Suprapubic skin (tissue), 4 donors: ENCODE results near the gene KCNK4. TPM values are rescaled to one million over a fixed set of nuclear protein-coding genes. Genes with fewer than 3 reads are reported as not detected.

Experiments used
- DNase-seq, 2 donors: peaks; one replicate each; pipeline ENCODE4 v3.0.0-alpha.2; 2019; ENCODE audit warnings: low spot score in 2 of 2
- H3K27ac ChIP-seq: fragments of 200-600 bp; sonication (generic); one replicate; pipeline ENCODE4 v1.5.1; 2019
- H3K27me3 ChIP-seq: fragments of 200-600 bp; sonication (generic); one replicate; pipeline ENCODE4 v1.5.1; 2019
- H3K36me3 ChIP-seq: fragments of 200-600 bp; sonication (generic); one replicate; pipeline ENCODE4 v1.5.1; 2019
- H3K4me1 ChIP-seq: fragments of 200-600 bp; sonication (generic); one replicate; pipeline ENCODE4 v1.5.1; 2019
- H3K4me3 ChIP-seq: fragments of 200-600 bp; sonication (generic); one replicate; pipeline ENCODE4 v1.5.1; 2019; ENCODE audit warnings: mild to moderate bottlenecking
- H3K9me3 ChIP-seq: fragments of 200-600 bp; sonication (generic); one replicate; pipeline ENCODE4 v1.5.1; 2019
- EP300 ChIP-seq: sonication (generic); formaldehyde crosslinking; IDR thresholded peaks from one replicate; pipeline ENCODE4 v1.6.1; 2017; ENCODE audit warnings: antibody characterized with exemption
- POLR2A ChIP-seq, 2 donors: fragments of 450-650 bp; IDR thresholded peaks; one replicate each; pipeline ENCODE4 v1.6.1; 2017; ENCODE audit warnings: antibody characterized with exemption in 2 of 2, mild to moderate bottlenecking in 2 of 2, moderate library complexity in 2 of 2
- POLR2AphosphoS5 ChIP-seq, 3 donors: sonication (generic); formaldehyde crosslinking; IDR thresholded peaks; one replicate each; pipeline ENCODE4 v1.6.1; 2017; ENCODE audit warnings: antibody characterized with exemption in 3 of 3
- WGBS: methylation state at CpG from one replicate; pipeline ENCODE4 v1.1.5; 2018; 5-methylcytosine and 5-hydroxymethylcytosine counted together
- total RNA-seq, 4 donors: library from RNA; depleted of rRNA; stranded (reverse); fragments of >200 nt; gene quantifications; one replicate each; pipeline ENCODE4 v1.1.0, GENCODE V29; 2016
- TF ChIP-seq, protein P1 (sequence below), 2 donors: fragments of 200-600 bp in 1 of 2; fragments of 450-650 bp in 1 of 2; sonication (generic) in 1 of 2; IDR thresholded peaks; one replicate each; pipeline ENCODE4 v1.5.1; 2016 to 2019; ENCODE audit warnings: antibody characterized with exemption in 2 of 2, mild to moderate bottlenecking in 1 of 2, moderate library complexity in 1 of 2

Gene KCNK4
- total RNA-seq, 4 donors from 2014 or later: not detected

DNA sequence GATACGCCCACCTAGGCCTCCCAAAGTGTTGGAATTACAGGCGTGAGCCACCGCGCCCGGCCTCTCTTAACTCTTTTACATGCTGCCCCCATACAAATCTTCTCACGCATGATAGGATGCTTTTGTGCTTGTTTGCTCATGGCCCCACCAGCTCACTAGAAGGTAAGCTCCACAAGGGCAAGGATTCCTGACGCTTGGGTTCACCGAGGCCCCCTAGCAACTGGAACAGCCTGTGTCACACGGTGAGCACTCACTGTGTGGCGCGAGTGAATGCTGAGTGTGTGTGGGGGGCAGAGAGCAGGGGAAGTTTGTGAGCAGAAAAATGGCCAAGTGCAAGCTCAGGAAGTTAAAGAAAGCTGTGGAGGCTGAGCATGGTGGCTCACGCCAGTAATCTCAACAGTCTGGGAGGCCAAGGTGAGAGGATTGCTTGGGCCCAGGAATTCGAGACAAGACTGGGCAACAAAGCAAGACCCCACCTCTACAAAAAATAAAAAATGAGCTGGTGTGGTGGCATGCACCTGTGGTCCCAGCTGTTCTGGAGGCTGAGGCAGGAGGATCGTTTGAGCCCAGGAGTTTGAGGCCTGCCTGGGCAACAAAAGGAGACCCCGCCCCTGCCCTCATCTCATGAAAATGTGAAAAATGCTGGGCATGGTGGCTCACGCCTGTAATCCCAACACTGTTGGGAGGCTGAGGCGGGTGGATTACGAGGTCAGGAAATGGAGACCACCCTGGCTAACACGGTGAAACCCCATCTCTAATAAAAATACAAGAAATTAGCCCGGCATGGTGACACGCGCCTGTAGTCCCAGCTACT is 8.9 kb upstream of the KCNK4 start:
- 92% methylated on average over 22 of the region's 22 CpGs for WGBS

DNA sequence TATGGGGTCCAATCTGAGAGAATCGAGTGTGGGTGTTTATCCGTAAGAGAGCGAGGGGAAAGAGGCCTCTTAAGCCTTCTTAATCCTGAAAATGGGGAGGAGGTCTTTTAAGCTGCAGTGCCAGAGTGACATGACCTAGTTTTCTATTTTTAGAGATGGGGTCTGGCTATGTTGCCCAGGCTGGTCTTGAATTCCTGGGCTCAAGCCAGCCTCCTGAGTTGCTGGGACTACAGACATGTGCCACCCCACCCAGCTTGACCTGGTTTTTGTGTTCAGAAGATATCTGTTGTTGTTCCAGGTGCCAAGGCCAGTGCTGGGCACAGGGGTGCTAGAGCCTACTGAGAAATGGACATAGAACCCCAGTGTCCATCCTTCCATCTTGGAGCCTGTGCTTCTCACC is 8.0 kb upstream of the KCNK4 start:
- DNase-seq: no peak
- peaks cover 9% of the 10 kb centered on the region for H3K36me3 ChIP-seq
- TF ChIP-seq EP300 (no peak), POLR2A (IDR thresholded peaks at IDR 0.05) (no peak), POLR2AphosphoS5 (IDR thresholded peaks at IDR 0.05) (no peak)
- TF ChIP-seq, protein P1, sequence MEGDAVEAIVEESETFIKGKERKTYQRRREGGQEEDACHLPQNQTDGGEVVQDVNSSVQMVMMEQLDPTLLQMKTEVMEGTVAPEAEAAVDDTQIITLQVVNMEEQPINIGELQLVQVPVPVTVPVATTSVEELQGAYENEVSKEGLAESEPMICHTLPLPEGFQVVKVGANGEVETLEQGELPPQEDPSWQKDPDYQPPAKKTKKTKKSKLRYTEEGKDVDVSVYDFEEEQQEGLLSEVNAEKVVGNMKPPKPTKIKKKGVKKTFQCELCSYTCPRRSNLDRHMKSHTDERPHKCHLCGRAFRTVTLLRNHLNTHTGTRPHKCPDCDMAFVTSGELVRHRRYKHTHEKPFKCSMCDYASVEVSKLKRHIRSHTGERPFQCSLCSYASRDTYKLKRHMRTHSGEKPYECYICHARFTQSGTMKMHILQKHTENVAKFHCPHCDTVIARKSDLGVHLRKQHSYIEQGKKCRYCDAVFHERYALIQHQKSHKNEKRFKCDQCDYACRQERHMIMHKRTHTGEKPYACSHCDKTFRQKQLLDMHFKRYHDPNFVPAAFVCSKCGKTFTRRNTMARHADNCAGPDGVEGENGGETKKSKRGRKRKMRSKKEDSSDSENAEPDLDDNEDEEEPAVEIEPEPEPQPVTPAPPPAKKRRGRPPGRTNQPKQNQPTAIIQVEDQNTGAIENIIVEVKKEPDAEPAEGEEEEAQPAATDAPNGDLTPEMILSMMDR (IDR thresholded peaks at IDR 0.05): no peak
- peaks cover 29% of the 10 kb centered on the region for H3K4me1 ChIP-seq
- no peaks in the 10 kb centered on the region for H3K27me3 ChIP-seq
- no peaks in the 10 kb centered on the region for H3K9me3 ChIP-seq
- no peak overlapping the region for H3K4me3 ChIP-seq
- H3K27ac ChIP-seq: no peak overlapping the region
- 83% methylated on average over 3 of the region's 3 CpGs for WGBS

More for the DNA sequence above, 8.9 kb upstream of the KCNK4 start:
- H3K27ac ChIP-seq: no peak overlapping the region
- no peaks in the 10 kb centered on the region for H3K27me3 ChIP-seq
- H3K4me3 ChIP-seq: no peak overlapping the region
- H3K36me3 ChIP-seq: peaks cover 9% of the 10 kb centered on the region
- TF ChIP-seq POLR2A (IDR thresholded peaks at IDR 0.05) (no peak), EP300 (no peak), POLR2AphosphoS5 (IDR thresholded peaks at IDR 0.05) (no peak)
- TF ChIP-seq, protein P1 (IDR thresholded peaks at IDR 0.05): no peak
- no peaks in the 10 kb centered on the region for H3K9me3 ChIP-seq
- no peak for DNase-seq
- peaks cover 33% of the 10 kb centered on the region for H3K4me1 ChIP-seq

DNA sequence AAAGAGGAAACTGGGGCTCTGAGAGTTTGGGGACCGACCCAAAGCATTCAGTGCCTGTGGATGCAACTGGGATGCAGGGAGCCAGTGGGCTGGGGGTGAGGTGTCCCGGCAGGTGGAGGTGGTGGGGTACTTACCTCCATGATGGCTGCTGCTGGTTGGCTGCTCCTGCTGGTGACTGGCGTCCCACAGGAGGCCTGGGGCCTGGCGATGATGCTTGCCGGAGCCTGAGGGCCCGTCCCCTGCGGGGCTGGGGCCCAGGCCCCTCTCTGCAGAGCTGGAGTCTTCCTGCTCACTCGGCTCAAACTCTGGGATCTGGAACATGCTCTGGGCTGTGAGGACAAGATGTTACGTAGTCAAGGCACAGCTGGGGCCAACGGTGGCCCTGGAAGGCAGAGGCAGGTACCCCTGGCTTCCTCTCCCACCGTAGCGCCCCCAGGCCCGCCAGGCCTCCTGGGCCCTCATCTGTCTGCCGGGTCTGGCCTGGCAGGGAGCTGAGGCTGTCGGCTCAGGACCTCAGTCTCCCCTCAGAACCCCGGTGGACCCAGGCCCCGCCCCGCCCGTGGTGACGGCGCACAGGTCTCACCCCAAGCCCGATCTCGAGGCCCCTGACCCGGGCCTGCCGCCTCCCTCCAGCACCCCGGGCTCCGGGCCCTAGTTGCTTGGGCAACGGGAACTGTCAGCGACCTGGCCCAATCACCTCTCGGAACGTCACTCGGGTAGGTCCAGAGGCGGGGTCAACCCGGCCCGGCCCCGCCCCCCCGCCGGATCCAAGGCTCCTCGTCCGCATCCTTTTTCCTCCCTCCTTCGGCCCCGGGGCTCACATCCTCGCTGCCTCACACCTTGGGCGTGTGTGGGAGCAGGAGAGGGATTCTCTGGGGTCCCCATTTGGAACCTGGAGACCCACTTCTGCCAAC is 6.8 kb upstream of the KCNK4 start, which contains the start of gene BAD:
Gene BAD (minus strand): TSS at position 618 of the 914 bp plus-strand sequence. CDS start 297 bp downstream, at position 321.
- WGBS: 4% methylated on average over 9 of the region's 44 CpGs
- H3K36me3 ChIP-seq: peaks cover 6% of the 10 kb centered on the region
- H3K4me3 ChIP-seq: peak within 1 kb of the TSS; percentile 81
- H3K27me3 ChIP-seq: no peaks in the 10 kb centered on the region
- H3K27ac ChIP-seq: peak within 1 kb of the TSS; percentile 92
- DNase-seq: peak; percentile 97 to 98
- peaks cover 29% of the 10 kb centered on the region for H3K4me1 ChIP-seq
- no peaks in the 10 kb centered on the region for H3K9me3 ChIP-seq
- TF ChIP-seq POLR2A (IDR thresholded peaks at IDR 0.05) (peak in 1 of 2 donors; percentile 5), POLR2AphosphoS5 (IDR thresholded peaks at IDR 0.05) (no peak)

DNA sequence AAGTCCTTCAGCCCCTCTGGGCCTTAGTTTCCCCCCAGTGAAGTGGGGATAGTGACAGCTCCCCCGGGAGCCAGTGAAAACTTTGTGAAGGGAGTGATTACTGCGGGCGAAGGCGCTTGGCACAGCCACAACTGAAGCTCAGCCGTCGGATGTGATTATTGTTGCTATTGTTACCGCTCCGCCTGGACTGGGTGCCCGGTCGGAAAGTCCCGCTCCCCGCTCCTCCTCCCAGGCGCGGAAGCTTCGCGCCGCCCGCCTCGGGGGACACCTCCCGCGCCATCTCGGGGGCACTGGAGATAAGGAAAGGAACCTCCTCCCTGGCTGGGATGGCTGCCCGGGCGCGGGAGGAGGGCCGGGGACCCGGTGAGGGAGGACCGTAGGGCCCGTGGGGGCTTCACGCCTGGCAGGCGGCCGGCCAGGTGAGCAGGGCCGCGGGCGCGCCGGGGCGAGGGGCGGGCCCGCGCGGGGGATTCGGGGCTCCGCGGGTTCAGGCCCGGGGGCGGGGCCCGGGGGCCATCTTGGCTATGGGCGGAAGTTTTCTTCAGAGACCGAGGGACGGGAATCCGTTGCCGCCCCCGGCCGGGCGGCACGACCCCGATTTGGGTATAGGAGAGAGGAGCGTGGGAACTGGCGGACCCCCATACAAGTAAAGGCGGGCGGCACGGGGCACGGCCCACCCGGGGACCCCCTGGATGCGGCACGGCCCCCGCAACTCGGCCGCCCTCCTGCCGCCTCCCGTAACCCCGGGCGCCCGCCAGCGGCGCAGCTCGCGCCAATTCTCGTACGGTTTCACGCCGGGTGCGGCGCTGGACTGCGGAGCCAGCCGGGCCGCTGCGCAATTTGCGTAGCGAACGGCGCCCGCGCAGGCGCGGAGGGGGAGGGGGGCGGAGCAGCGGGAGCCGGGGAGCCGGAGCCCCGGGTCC is 5.9 kb upstream of the KCNK4 start, which contains the start of gene GPR137:
Gene GPR137 (plus strand): TSS at position 887 of the 923 bp plus-strand sequence. CDS start 677 bp downstream, outside the sequence.
- H3K36me3 ChIP-seq: peaks cover 6% of the 10 kb centered on the region
- 0% methylated on average over 7 of the region's 102 CpGs for WGBS
- no peaks in the 10 kb centered on the region for H3K9me3 ChIP-seq
- no peaks in the 10 kb centered on the region for H3K27me3 ChIP-seq
- DNase-seq: peak; percentile 92 to 95
- H3K27ac ChIP-seq: peak within 1 kb of the TSS; percentile 92
- H3K4me1 ChIP-seq: peaks cover 29% of the 10 kb centered on the region
- TF ChIP-seq, protein P1 (IDR thresholded peaks at IDR 0.05): no peak
- TF ChIP-seq POLR2AphosphoS5 (IDR thresholded peaks at IDR 0.05): peak in 1 of 3 donors; percentile 77
- TF ChIP-seq POLR2A (IDR thresholded peaks at IDR 0.05): peak in 1 of 2 donors; percentile 11
- TF ChIP-seq EP300: no peak
- peak within 1 kb of the TSS; percentile 81 for H3K4me3 ChIP-seq
